HK-2 (cell line): ENCODE results near the gene METRNL.

Source experiments
- DNase-seq: peaks from one replicate; pipeline ENCODE4 v3.0.0-alpha.2; 2018; ENCODE audit not compliant: unreplicated experiment

The METRNL gene

GRCh38 chr17:83091257-83092141, 12.1 kb downstream of the METRNL start:
- no peak for DNase-seq

- DNase-seq: no peak
These were observed 12.8 kb downstream of the METRNL start for GRCh38 chr17:83092186-83092585.

- DNase-seq: no peak
These were observed 13.5 kb downstream of the METRNL start for GRCh38 chr17:83092931-83093330.

- no peak for DNase-seq
These were observed 14.1 kb downstream of the METRNL start for GRCh38 chr17:83093506-83093905.

- DNase-seq: no peak
These were observed 14.9 kb downstream of the METRNL start for GRCh38 chr17:83094291-83094690.

GRCh38 chr17:83095016-83095415, 15.6 kb downstream of the METRNL start:
- DNase-seq: no peak

- no peak for DNase-seq
These were observed 17.2 kb downstream of the METRNL start for GRCh38 chr17:83096401-83097224.

GRCh38 chr17:83097831-83098230, 18.4 kb downstream of the METRNL start:
- DNase-seq: no peak

GRCh38 chr17:83098241-83099085, 19.1 kb downstream of the METRNL start:
- DNase-seq: no peak

GRCh38 chr17:83099086-83099555, 19.7 kb downstream of the METRNL start:
- no peak for DNase-seq

GRCh38 chr17:83099570-83100181, 20.3 kb downstream of the METRNL start:
- DNase-seq: peak; percentile 62

GRCh38 chr17:83100220-83100852, 20.9 kb downstream of the METRNL start:
- DNase-seq: no peak

- no peak for DNase-seq
These were observed 21.5 kb downstream of the METRNL start for GRCh38 chr17:83100853-83101391.

GRCh38 chr17:83101805-83102480, 22.5 kb downstream of the METRNL start:
- no peak for DNase-seq

- DNase-seq: peak; percentile 62
These were observed 24.0 kb downstream of the METRNL start for GRCh38 chr17:83103200-83103942.

- no peak for DNase-seq
These were observed 24.5 kb downstream of the METRNL start for GRCh38 chr17:83103943-83104311.

- DNase-seq: no peak
These were observed 25.4 kb downstream of the METRNL start for GRCh38 chr17:83104577-83105505.

GRCh38 chr17:83105512-83105911, 26.1 kb downstream of the METRNL start:
- DNase-seq: no peak
